HUES64 (cell line): ENCODE data around the gene DUOXA2.
A peak's percentile ranks its signal among the peaks of the same experiment; 100 is the strongest.

Experiments
- H3K27ac ChIP-seq: 2 replicates; pipeline ENCODE4 v1.7.0; 2013; ENCODE audit warnings: low read depth, low read length, inconsistent platforms
- H3K27me3 ChIP-seq: 2 replicates; pipeline ENCODE4 v1.6.1; 2013; ENCODE audit warnings: mild to moderate bottlenecking, low read length; ENCODE audit not compliant: insufficient read depth
- H3K36me3 ChIP-seq: 2 replicates; pipeline ENCODE4 v1.6.1; 2013; ENCODE audit warnings: mild to moderate bottlenecking, low read length; ENCODE audit not compliant: insufficient read depth
- H3K4me1 ChIP-seq: 2 replicates; pipeline ENCODE4 v1.6.1; 2013; ENCODE audit warnings: mild to moderate bottlenecking, low read length, moderate library complexity; ENCODE audit not compliant: insufficient read depth
- H3K4me3 ChIP-seq: 2 replicates; pipeline ENCODE4 v1.5.1; 2013; ENCODE audit warnings: mild to moderate bottlenecking, low read length, moderate library complexity
- H3K9ac ChIP-seq: 2 replicates; pipeline ENCODE4 v1.6.1; 2013; ENCODE audit warnings: mild to moderate bottlenecking, low read depth, low read length
- H3K9me3 ChIP-seq: 2 replicates; pipeline ENCODE4 v1.6.1; 2013; ENCODE audit warnings: low read depth, low read length; ENCODE audit not compliant: insufficient read depth
- WGBS: fragments of 150-250, 120-280 bp; methylation state at CpG from one replicate; pipeline ENCODE4 v1.1.7; 2013; ENCODE audit warnings: missing lambda C conversion rate; 5-methylcytosine and 5-hydroxymethylcytosine counted together

Gene DUOXA2

DNA sequence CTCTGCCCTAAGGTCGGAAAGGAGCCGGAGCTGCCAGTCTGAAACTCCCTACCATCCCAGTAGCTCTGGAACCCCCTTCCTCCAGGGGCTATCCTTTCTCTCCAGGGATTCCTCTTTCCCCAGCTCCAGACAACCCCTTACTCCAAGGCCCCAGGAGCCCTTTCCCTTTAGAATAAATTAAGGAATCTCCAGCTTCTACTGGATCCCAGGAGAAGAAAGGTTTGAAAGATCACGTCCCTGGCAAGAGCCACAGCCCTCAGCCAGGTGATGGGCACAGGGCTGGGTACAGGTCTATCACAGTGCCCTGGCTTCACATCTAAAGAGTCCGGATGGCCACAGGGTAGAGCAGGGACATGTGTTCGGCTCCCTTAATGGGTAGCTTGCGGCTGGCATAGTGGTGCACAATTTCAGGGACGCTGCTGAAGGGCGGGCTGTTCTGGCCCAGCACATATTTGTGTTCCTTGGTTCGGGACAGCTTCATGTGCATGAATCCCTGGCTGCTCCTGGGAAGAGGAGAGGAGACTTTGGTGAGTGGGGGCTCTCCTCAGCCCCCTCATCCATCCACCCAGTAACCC, 53.6 kb downstream of the DUOXA2 start:
- Histone ChIP-seq H3K9me3 (no peaks in the 10 kb centered on the region), H3K4me3 (peak overlapping the region; percentile 73), H3K36me3 (0 out of 2 replicates have a peak, but pooled peaks cover 4% of the 10 kb centered on the region), H3K27ac (no peak overlapping the region; the same call in 1 of the 2 replicates), H3K9ac (0 out of 2 replicates have a peak overlapping the region, but pooled peaks have one; percentile 10), H3K27me3 (no peaks in the 10 kb centered on the region), H3K4me1 (peaks cover 19% of the 10 kb centered on the region)
- WGBS: 70% methylated on average over 9 of the region's 9 CpGs
